H1 (cell line): ENCODE results near the gene HCAR2. TPM values are rescaled to one million over a fixed set of nuclear protein-coding genes. Genes with fewer than 3 reads are reported as not detected.

Experiments used
- CTCF ChIA-PET: fragments of 300-600 bp; sonication (Branson Sonifier 250); formaldehyde crosslinking; loops from one replicate; lab custom pipeline; 2021; ENCODE audit not compliant: partially characterized antibody; lab: Charles Lee
- POLR2A ChIA-PET: fragments of 300-600 bp; sonication (Branson Sonifier 250); formaldehyde crosslinking; loops from one replicate; lab custom pipeline; 2021; ENCODE audit warnings: inconsistent platforms; ENCODE audit not compliant: partially characterized antibody; lab: Charles Lee
- DNase-seq, 2 experiments: peaks; one replicate each; pipeline versions ENCODE4 v3.0.0 to v3.0.0-alpha.2; 2010 to 2022; ENCODE audit warnings: low spot score in 2 of 2, low read depth in 1 of 2, mixed read lengths in 1 of 2
- FAIRE-seq: peaks from 2 replicates; lab custom pipeline; 2011; peaks lifted over from hg19 to GRCh38; lab: Jason Lieb, UNC
- H2AFZ ChIP-seq: 2 replicates; pipeline ENCODE4 v1.8.1; 2012; ENCODE audit warnings: low read length, inconsistent platforms
- H2AK5ac ChIP-seq: 2 replicates; pipeline ENCODE4 v1.6.1; 2013; ENCODE audit warnings: low read depth, low read length
- H2BK120ac ChIP-seq: replicated peaks from 2 replicates; pipeline ENCODE3; 2013; ENCODE audit warnings: low read depth, low read length, inconsistent platforms
- H2BK12ac ChIP-seq: 2 replicates; pipeline ENCODE4 v1.6.1; 2013; ENCODE audit warnings: low read depth, low read length
- H2BK15ac ChIP-seq: 2 replicates; pipeline ENCODE4 v1.6.1; 2013; ENCODE audit warnings: low read length
- H2BK20ac ChIP-seq: 2 replicates; pipeline ENCODE4 v1.6.1; 2013; ENCODE audit warnings: low read length
- H2BK5ac ChIP-seq: 2 replicates; pipeline ENCODE4 v1.6.1; 2013; ENCODE audit warnings: low read depth, low read length
- H3K14ac ChIP-seq: 2 replicates; pipeline ENCODE4 v1.6.1; 2013; ENCODE audit warnings: inconsistent platforms; ENCODE audit not compliant: insufficient read length
- H3K18ac ChIP-seq: 2 replicates; pipeline ENCODE4 v1.6.1; 2013; ENCODE audit warnings: low read length; ENCODE audit errors: extremely low read depth
- H3K23ac ChIP-seq: 2 replicates; pipeline ENCODE4 v1.6.1; 2013; ENCODE audit warnings: inconsistent platforms; ENCODE audit not compliant: insufficient read length
- H3K23me2 ChIP-seq: 2 replicates; pipeline ENCODE4 v1.6.1; 2013; ENCODE audit warnings: low read depth, low read length
- H3K27ac ChIP-seq: 2 replicates; pipeline ENCODE4 v1.6.1; 2011; ENCODE audit warnings: low read depth, low read length, inconsistent platforms
- H3K27me3 ChIP-seq, 4 experiments: replicated peaks in 1 of 4; 1 replicate in 1 of 4; 2 replicates in 3 of 4; pipeline versions ENCODE4 v1.6.1 to v1.8.1; 2011 to 2013; ENCODE audit warnings: low read length in 3 of 4, mild to moderate bottlenecking in 3 of 4, inconsistent platforms in 2 of 4, mixed read lengths in 2 of 4, moderate library complexity in 1 of 4; ENCODE audit not compliant: control insufficient read depth in 3 of 4, insufficient read depth in 3 of 4; ENCODE audit errors: extremely low read depth in 1 of 4
- H3K36me3 ChIP-seq, 4 experiments: 2 replicates each; pipeline versions ENCODE4 v1.6.1 to v1.8.1; 2011 to 2013; ENCODE audit warnings: mild to moderate bottlenecking in 4 of 4, low read length in 3 of 4, moderate library complexity in 2 of 4, control low read depth in 1 of 4, inconsistent platforms in 1 of 4; ENCODE audit not compliant: insufficient read depth in 4 of 4, control insufficient read depth in 2 of 4
- H3K4ac ChIP-seq: replicated peaks from 2 replicates; pipeline ENCODE3; 2013; ENCODE audit warnings: low read length, low read depth, mixed read lengths, inconsistent platforms; ENCODE audit not compliant: insufficient read length
- H3K4me1 ChIP-seq, 4 experiments: replicated peaks in 1 of 4; 1 replicate in 1 of 4; 2 replicates in 3 of 4; pipeline versions ENCODE4 v1.6.1 to v1.8.1; 2011 to 2013; ENCODE audit warnings: low read length in 3 of 4, inconsistent platforms in 2 of 4, mixed read lengths in 1 of 4; ENCODE audit not compliant: insufficient read depth in 4 of 4, control insufficient read depth in 3 of 4
- H3K4me2 ChIP-seq, 2 experiments: 2 replicates each; pipeline versions ENCODE4 v1.6.1 to v1.8.1; 2011 to 2013; ENCODE audit warnings: low read depth in 2 of 2, low read length in 2 of 2, control low read depth in 1 of 2, inconsistent platforms in 1 of 2, mild to moderate bottlenecking in 1 of 2; ENCODE audit not compliant: insufficient read depth in 1 of 2
- H3K4me3 ChIP-seq, 4 experiments: fragments of 200-600, 300-600 bp in 1 of 4; sonication (generic), shearing (Covaris generic), sonication (Bioruptor Twin) in 1 of 4; 2 replicates each; pipeline versions ENCODE4 v1.5.1 to v1.8.1; 2011 to 2016; ENCODE audit warnings: low read length in 4 of 4, low read depth in 3 of 4, control low read depth in 2 of 4, inconsistent platforms in 2 of 4, mild to moderate bottlenecking in 2 of 4, mixed read lengths in 1 of 4, moderate library complexity in 1 of 4; ENCODE audit not compliant: insufficient read depth in 2 of 4; ENCODE audit errors: extremely low read depth in 1 of 4
- H3K56ac ChIP-seq: replicated peaks from 2 replicates; pipeline ENCODE3; 2013; ENCODE audit warnings: low read depth, mild to moderate bottlenecking, mixed read lengths, low read length, inconsistent platforms; ENCODE audit not compliant: insufficient read length
- H3K79me1 ChIP-seq: 2 replicates; pipeline ENCODE4 v1.6.1; 2013; ENCODE audit warnings: low read depth, low read length, control low read depth
- H3K79me2 ChIP-seq, 2 experiments: 2 replicates each; pipeline versions ENCODE4 v1.6.1 to v1.8.1; 2012 to 2013; ENCODE audit warnings: low read length in 2 of 2, mild to moderate bottlenecking in 2 of 2, inconsistent platforms in 1 of 2; ENCODE audit not compliant: insufficient read depth in 2 of 2, control insufficient read depth in 1 of 2
- H3K9ac ChIP-seq, 4 experiments: replicated peaks in 1 of 4; 1 replicate in 1 of 4; 2 replicates in 3 of 4; pipeline versions ENCODE4 v1.6.1 to v1.8.1; 2011 to 2013; ENCODE audit warnings: low read depth in 3 of 4, low read length in 3 of 4, control low read depth in 2 of 4, mild to moderate bottlenecking in 2 of 4, moderate library complexity in 2 of 4, inconsistent platforms in 1 of 4; ENCODE audit errors: extremely low read depth in 1 of 4
- H3K9me3 ChIP-seq, 2 experiments: 2 replicates each; pipeline versions ENCODE4 v1.6.1 to v1.8.1; 2012 to 2013; ENCODE audit warnings: mild to moderate bottlenecking in 2 of 2, moderate library complexity in 2 of 2, control low read depth in 1 of 2, inconsistent platforms in 1 of 2, low read depth in 1 of 2, low read length in 1 of 2, mixed read lengths in 1 of 2; ENCODE audit not compliant: insufficient read depth in 2 of 2
- H4K20me1 ChIP-seq, 2 experiments: replicated peaks in 1 of 2; 2 replicates each; pipeline versions ENCODE3 to v1.8.1; 2011 to 2013; ENCODE audit warnings: inconsistent platforms in 2 of 2, low read length in 2 of 2, mild to moderate bottlenecking in 1 of 2; ENCODE audit not compliant: insufficient read depth in 2 of 2, control insufficient read depth in 1 of 2
- H4K5ac ChIP-seq: 2 replicates; pipeline ENCODE4 v1.6.1; 2013; ENCODE audit warnings: low read length, low read depth, mixed read lengths, inconsistent platforms; ENCODE audit not compliant: insufficient read length
- H4K8ac ChIP-seq: 2 replicates; pipeline ENCODE4 v1.8.0; 2013; ENCODE audit warnings: mild to moderate bottlenecking, moderate library complexity, low read length, inconsistent platforms; ENCODE audit not compliant: insufficient read depth; ENCODE audit errors: extremely low read depth
- H4K91ac ChIP-seq: replicated peaks from 2 replicates; pipeline ENCODE3; 2013; ENCODE audit warnings: low read length, mixed read lengths, inconsistent platforms; ENCODE audit not compliant: insufficient read length
- BRCA1 ChIP-seq: IDR thresholded peaks from 2 replicates; pipeline ENCODE4 v1.6.1; 2012; ENCODE audit warnings: low read depth, low read length, improper control_type of control experiment
- CBX8 ChIP-seq: fragments of 300-800, 300-1000 bp; sonication (generic); IDR thresholded peaks from 2 replicates; pipeline ENCODE4 v1.7.1; 2016; ENCODE audit warnings: low read depth, low read length, borderline replicate concordance
- CEBPB ChIP-seq: IDR thresholded peaks from 2 replicates; pipeline ENCODE4 v1.6.1; 2012; ENCODE audit warnings: low read depth, low read length
- HDAC6 ChIP-seq: IDR thresholded peaks from one replicate; pipeline ENCODE4 v1.7.1; 2012; ENCODE audit warnings: low read depth, mild to moderate bottlenecking, inconsistent platforms, low read length, moderate library complexity
- KDM5A ChIP-seq: fragments of 200-600 bp; IDR thresholded peaks from 2 replicates; pipeline ENCODE4 v1.7.1; 2012; ENCODE audit warnings: mild to moderate bottlenecking, low read length, inconsistent platforms, mixed read lengths
- NANOG ChIP-seq: IDR thresholded peaks from 2 replicates; pipeline ENCODE4 v1.6.1; 2011; ENCODE audit warnings: low read length, low read depth, mild to moderate bottlenecking, inconsistent platforms; ENCODE audit not compliant: insufficient read depth, poor library complexity, severe bottlenecking
- RAD21 ChIP-seq, 2 experiments: IDR thresholded peaks in 1 of 2; conservative IDR thresholded peaks in 1 of 2; 2 replicates each; pipeline ENCODE4 v1.6.1; 2011; ENCODE audit warnings: low read depth in 2 of 2, low read length in 2 of 2, improper control_type of control experiment in 1 of 2, inconsistent platforms in 1 of 2, mild to moderate bottlenecking in 1 of 2, moderate library complexity in 1 of 2
- SRF ChIP-seq: IDR thresholded peaks from 2 replicates; pipeline ENCODE4 v1.6.1; 2011; ENCODE audit warnings: mild to moderate bottlenecking, low read depth, low read length, moderate library complexity
- YY1 ChIP-seq: IDR thresholded peaks from 2 replicates; pipeline ENCODE4 v1.6.1; 2011; ENCODE audit warnings: low read depth, mild to moderate bottlenecking, low read length
- WGBS, 2 experiments: shearing (Covaris generic) in 1 of 2; methylation state at CpG; one replicate each; pipeline versions ENCODE4 v1.1.6 to v1.1.7; 2013 to 2015; ENCODE audit warnings: low lambda C conversion rate in 2 of 2, mixed read lengths in 2 of 2, inconsistent platforms in 1 of 2, low coverage in 1 of 2, missing lambda C conversion rate in 1 of 2; ENCODE audit not compliant: insufficient replicate concordance in 2 of 2, insufficient coverage in 1 of 2, insufficient read length in 1 of 2; ENCODE audit errors: extremely low coverage in 1 of 2, missing lambda C conversion rate in 1 of 2; 5-methylcytosine and 5-hydroxymethylcytosine counted together
- polyA plus RNA-seq, 7 experiments: library from polyadenylated mRNA; depleted of rRNA in 3 of 7; stranded (reverse) in 5 of 7; unstranded in 2 of 7; fragments of >200 nt in 5 of 7; fragments of 200-250 nt in 2 of 7; gene quantifications; 1 replicate in 5 of 7; 2 replicates in 1 of 7; 4 replicates in 1 of 7; pipeline versions ENCODE4 v1.2.1 to v1.2.3, GENCODE V29; 2011 to 2013; ENCODE audit warnings: missing spikeins in 2 of 7, mixed read lengths in 2 of 7
- total RNA-seq: library from RNA; stranded (reverse); fragmentation: NEBNext Ultra II Directional; extraction: Animal tissue kit (Norgen Biotek cat#: 25700); gene quantifications from 2 replicates; pipeline ENCODE4 v1.2.1, GENCODE V29; 2021
- TF ChIP-seq, protein P1 (sequence below), 3 experiments: IDR thresholded peaks; 1 replicate in 2 of 3; 2 replicates in 1 of 3; pipeline versions ENCODE4 v1.5.1 to v1.6.1; 2011; ENCODE audit warnings: low read length in 3 of 3, mild to moderate bottlenecking in 3 of 3, inconsistent platforms in 2 of 3, low read depth in 1 of 3, moderate library complexity in 1 of 3; ENCODE audit not compliant: insufficient read depth in 1 of 3; ENCODE audit errors: control extremely low read depth in 1 of 3
- TF ChIP-seq, protein P2 (sequence below): IDR thresholded peaks from 2 replicates; pipeline ENCODE4 v1.6.1; 2012; ENCODE audit warnings: inconsistent platforms

Gene HCAR2
- total and polyA plus RNA-seq, 2 of the 8 experiments (the other 6 are each of a cell fraction or from before 2014, with no cell fraction given), result not detected

DNA sequence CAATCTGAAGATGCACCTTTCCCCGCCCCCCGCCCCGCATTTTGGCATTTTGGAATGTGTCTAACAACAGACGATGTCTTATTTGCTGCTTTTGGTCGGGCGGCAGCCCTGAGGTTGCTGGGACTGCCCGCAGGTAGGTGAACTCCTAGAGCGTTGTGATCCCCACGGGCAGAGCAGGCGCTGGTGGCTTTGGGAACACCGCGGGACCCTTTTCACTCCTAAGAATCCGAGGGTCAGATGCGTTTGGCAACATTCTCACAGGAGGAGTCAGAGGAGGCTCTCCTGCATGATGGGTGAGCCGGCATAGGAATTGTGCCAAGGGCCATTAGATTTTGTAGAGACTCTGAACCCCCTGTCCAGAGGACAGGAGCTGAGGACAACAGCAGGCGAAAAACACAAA lies 41.9 kb downstream of the HCAR2 start:
- WGBS, 2 experiments, result 92% methylated on average over 16 of the region's 16 CpGs; no CpG with 5 or more reads in 1 of the 2 experiments
- no peak overlapping the region for H4K91ac ChIP-seq
- H2BK12ac ChIP-seq, result 0 out of 2 replicates have a peak overlapping the region, but pooled peaks have one; percentile 39
- H3K9ac ChIP-seq, result no peak overlapping the region
- no peaks in the 10 kb centered on the region for H3K9me3 ChIP-seq
- H3K4me1 ChIP-seq, result no peaks in the 10 kb centered on the region
- H3K14ac ChIP-seq, result no peak overlapping the region
- H3K79me2 ChIP-seq, result no peaks in the 10 kb centered on the region
- H4K20me1 ChIP-seq, result no peaks in the 10 kb centered on the region
- no peak for DNase-seq
- H3K56ac ChIP-seq, result no peak overlapping the region
- H3K79me1 ChIP-seq, result no peaks in the 10 kb centered on the region
- H2BK5ac ChIP-seq, result no peak overlapping the region
- peak overlapping the region; percentile 19; the same call in 1 of the 2 replicates for H4K8ac ChIP-seq
- ChIA-PET CTCF (interaction anchor here (0.6 to 4.8 kb wide), 6 partner anchors 9 to 78 kb away, joined by 3 to 37 read pairs (median 4); no protein-coding TSS in a partner anchor), POLR2A (no interaction called here)
- no peak overlapping the region for H3K27ac ChIP-seq
- no peak overlapping the region for H3K23ac ChIP-seq
- no peak overlapping the region for H4K5ac ChIP-seq
- no peaks in the 10 kb centered on the region for H3K36me3 ChIP-seq
- H3K18ac ChIP-seq, result no peak overlapping the region
- no peaks in the 10 kb centered on the region for H3K23me2 ChIP-seq
- H2AFZ ChIP-seq, result no peak overlapping the region
- H3K27me3 ChIP-seq, result no peaks in the 10 kb centered on the region
- no peak overlapping the region for H3K4ac ChIP-seq
- H3K4me3 ChIP-seq, result no peak overlapping the region
- H2BK20ac ChIP-seq, result no peak overlapping the region
- H2BK120ac ChIP-seq, result no peak overlapping the region
- no peak overlapping the region for H2AK5ac ChIP-seq
- FAIRE-seq, result no peak
- H3K4me2 ChIP-seq, result no peak overlapping the region
- H2BK15ac ChIP-seq, result no peak overlapping the region
- TF ChIP-seq RAD21 (IDR thresholded peaks at IDR 0.05 in 1 of 2, conservative IDR thresholded peaks at IDR 0.05 in 1 of 2; ENCODE audit: low read depth in 2 of 2, low read length in 2 of 2), result no peak
- TF ChIP-seq NANOG, result no peak
- no peak for TF ChIP-seq KDM5A
- no peak for TF ChIP-seq CBX8
- TF ChIP-seq SRF, result no peak
- no peak for TF ChIP-seq YY1
- TF ChIP-seq CEBPB, result no peak
- TF ChIP-seq BRCA1, result no peak
- TF ChIP-seq, protein P1, sequence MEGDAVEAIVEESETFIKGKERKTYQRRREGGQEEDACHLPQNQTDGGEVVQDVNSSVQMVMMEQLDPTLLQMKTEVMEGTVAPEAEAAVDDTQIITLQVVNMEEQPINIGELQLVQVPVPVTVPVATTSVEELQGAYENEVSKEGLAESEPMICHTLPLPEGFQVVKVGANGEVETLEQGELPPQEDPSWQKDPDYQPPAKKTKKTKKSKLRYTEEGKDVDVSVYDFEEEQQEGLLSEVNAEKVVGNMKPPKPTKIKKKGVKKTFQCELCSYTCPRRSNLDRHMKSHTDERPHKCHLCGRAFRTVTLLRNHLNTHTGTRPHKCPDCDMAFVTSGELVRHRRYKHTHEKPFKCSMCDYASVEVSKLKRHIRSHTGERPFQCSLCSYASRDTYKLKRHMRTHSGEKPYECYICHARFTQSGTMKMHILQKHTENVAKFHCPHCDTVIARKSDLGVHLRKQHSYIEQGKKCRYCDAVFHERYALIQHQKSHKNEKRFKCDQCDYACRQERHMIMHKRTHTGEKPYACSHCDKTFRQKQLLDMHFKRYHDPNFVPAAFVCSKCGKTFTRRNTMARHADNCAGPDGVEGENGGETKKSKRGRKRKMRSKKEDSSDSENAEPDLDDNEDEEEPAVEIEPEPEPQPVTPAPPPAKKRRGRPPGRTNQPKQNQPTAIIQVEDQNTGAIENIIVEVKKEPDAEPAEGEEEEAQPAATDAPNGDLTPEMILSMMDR (IDR thresholded peaks at IDR 0.05; ENCODE audit: control extremely low read depth in 1 of 3, insufficient read depth in 1 of 3, low read depth in 1 of 3, low read length in 3 of 3), result no peak
- no peak for TF ChIP-seq HDAC6
- TF ChIP-seq, protein P2, sequence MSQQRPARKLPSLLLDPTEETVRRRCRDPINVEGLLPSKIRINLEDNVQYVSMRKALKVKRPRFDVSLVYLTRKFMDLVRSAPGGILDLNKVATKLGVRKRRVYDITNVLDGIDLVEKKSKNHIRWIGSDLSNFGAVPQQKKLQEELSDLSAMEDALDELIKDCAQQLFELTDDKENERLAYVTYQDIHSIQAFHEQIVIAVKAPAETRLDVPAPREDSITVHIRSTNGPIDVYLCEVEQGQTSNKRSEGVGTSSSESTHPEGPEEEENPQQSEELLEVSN, result no peak
